Measurements from ENCODE around the gene TAF11. TPM values are rescaled to one million over a fixed set of nuclear protein-coding genes. Genes with fewer than 3 reads are reported as not detected.

TAF11 gene
- total and polyA plus RNA-seq, 2 donors: 34.8 to 62.4 TPM

DNA sequence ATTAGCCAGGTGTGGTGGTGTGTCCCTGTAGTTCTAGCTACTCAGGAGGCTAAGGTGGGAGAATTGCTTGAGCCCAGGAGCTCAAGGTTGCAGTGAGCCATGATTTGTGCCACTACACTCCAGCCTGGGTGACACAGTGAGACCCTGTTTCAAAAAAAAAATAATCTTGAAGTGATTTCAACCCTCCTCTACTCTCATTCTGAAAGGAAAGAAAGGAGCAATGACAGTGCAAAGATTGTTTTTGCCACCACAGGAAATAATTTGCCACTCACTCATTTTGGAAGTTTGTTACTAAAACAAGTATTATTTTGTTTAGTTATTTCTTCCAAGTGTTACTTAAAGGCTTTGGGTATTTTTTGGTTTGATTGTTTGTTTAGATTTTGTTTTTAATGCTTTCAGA lies 50.3 kb downstream of the TAF11 start:
- H3K27me3 ChIP-seq (ENCODE audit: control insufficient read depth in 2 of 2, insufficient read depth in 1 of 2, low read length in 1 of 2): no peaks in the 10 kb centered on the region
- no peak for DNase-seq (ENCODE audit: low read depth in 6 of 9, low spot score in 9 of 9)
- H3K4me3 ChIP-seq (ENCODE audit: low read length in 2 of 2): no peak overlapping the region
- no peaks in the 10 kb centered on the region for H3K4me1 ChIP-seq (ENCODE audit: control insufficient read depth in 2 of 2, insufficient read depth in 2 of 2, low read length in 2 of 2)
- H3K27ac ChIP-seq (ENCODE audit: low read depth in 1 of 2, low read length in 1 of 2): no peak overlapping the region
- H3K9me3 ChIP-seq (ENCODE audit: control insufficient read depth in 2 of 2, insufficient read depth in 1 of 2, low read length in 1 of 2): no peaks in the 10 kb centered on the region
- H3K36me3 ChIP-seq (ENCODE audit: control insufficient read depth in 2 of 2, insufficient read depth in 2 of 2, low read length in 1 of 2): peaks cover 26 to 37% of the 10 kb centered on the region in 2 donors

DNA sequence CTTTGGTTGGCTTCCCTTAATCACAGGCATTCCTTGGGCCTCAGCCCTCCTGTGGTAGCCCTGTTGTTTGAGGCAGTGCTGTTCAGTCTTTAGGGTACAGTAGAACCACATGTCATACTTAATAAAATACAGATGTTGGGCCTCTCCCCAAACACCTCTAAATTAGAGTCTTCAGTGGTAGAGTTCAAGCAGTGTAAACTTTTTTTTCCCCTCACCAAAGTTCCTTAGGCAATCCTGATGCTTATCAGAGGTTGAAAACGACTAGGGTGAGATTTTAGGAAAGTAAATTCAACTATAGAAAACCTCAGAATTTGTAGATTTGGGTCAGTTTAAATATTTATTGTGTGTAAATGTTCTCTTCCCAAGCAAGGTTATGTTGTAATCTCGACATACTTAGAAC lies 51.4 kb downstream of the TAF11 start:
- WGBS: 93% methylated on average over 2 of the region's 2 CpGs
- H3K36me3 ChIP-seq (ENCODE audit: control insufficient read depth in 2 of 2, insufficient read depth in 2 of 2, low read length in 1 of 2): peaks cover 26 to 38% of the 10 kb centered on the region in 2 donors
- H3K27me3 ChIP-seq (ENCODE audit: control insufficient read depth in 2 of 2, insufficient read depth in 1 of 2, low read length in 1 of 2): no peaks in the 10 kb centered on the region
- no peak overlapping the region for H3K27ac ChIP-seq (ENCODE audit: low read depth in 1 of 2, low read length in 1 of 2)
- H3K9me3 ChIP-seq (ENCODE audit: control insufficient read depth in 2 of 2, insufficient read depth in 1 of 2, low read length in 1 of 2): no peaks in the 10 kb centered on the region
- H3K4me1 ChIP-seq (ENCODE audit: control insufficient read depth in 2 of 2, insufficient read depth in 2 of 2, low read length in 2 of 2): no peaks in the 10 kb centered on the region
- no peak for DNase-seq (ENCODE audit: low read depth in 6 of 9, low spot score in 9 of 9)
- no peak overlapping the region for H3K4me3 ChIP-seq (ENCODE audit: low read length in 2 of 2)

DNA sequence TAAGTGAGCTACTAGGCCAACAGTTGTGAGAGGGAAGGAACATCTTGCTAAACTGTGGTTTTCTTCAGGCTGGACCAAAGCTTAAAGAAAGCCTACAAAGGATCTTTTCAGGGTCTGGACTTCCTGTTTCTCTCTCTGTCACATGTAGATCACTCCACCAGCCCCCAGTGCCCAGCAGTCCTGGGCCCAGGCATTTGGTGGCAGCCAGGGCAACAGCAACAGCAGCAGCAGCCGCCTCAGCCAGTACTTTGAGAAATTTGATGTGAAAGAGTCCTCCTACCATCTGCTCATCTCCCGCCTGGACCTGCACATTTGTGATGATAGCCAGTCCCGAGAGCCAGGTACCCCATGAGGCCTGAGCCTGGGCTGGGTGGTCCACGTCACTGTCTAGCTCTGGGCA lies 51.8 kb downstream of the TAF11 start:
- H3K36me3 ChIP-seq (ENCODE audit: control insufficient read depth in 2 of 2, insufficient read depth in 2 of 2, low read length in 1 of 2): peaks cover 26 to 38% of the 10 kb centered on the region in 2 donors
- DNase-seq (ENCODE audit: low read depth in 6 of 9, low spot score in 9 of 9): no peak
- no peaks in the 10 kb centered on the region for H3K9me3 ChIP-seq (ENCODE audit: control insufficient read depth in 2 of 2, insufficient read depth in 1 of 2, low read length in 1 of 2)
- H3K4me1 ChIP-seq (ENCODE audit: control insufficient read depth in 2 of 2, insufficient read depth in 2 of 2, low read length in 2 of 2): no peaks in the 10 kb centered on the region
- H3K27me3 ChIP-seq (ENCODE audit: control insufficient read depth in 2 of 2, insufficient read depth in 1 of 2, low read length in 1 of 2): no peaks in the 10 kb centered on the region
- H3K27ac ChIP-seq (ENCODE audit: low read depth in 1 of 2, low read length in 1 of 2): no peak overlapping the region
- 98% methylated on average over 4 of the region's 4 CpGs for WGBS
- no peak overlapping the region for H3K4me3 ChIP-seq (ENCODE audit: low read length in 2 of 2)

DNA sequence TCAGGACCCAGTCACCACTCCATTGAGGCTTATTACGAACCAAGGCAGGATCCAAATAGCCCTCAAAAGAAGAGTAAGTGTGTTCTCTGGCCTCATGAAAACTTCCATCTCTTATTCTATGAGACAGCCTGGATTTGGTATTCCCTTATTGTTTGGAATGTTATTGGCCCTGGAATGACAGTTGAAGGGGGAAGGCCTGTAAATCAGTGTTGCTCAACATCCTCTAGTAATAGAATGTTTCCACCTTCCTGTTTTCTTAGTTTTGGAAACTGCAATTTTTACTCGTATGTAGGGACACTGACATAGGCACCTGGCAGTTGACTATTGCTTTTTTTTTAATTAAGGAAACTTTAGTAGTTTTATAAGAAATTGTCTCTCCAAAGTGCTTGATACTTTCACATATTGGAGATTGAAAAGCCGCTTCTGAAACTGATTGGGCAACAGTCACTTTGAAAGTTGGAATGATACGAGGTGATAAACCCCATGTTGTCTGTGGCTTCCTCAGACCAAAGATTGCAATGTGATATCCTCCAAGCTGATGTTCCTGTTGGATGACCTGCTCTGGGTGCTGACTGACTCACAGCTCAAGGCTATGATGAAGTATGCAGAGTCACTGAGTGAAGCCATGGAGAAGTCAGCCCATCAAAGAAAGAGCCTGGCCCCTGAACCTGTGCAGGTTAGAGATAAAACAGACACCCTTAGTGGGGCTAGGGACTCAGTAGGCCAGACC lies 52.9 kb downstream of the TAF11 start:
- Histone ChIP-seq H3K27ac (ENCODE audit: low read depth in 1 of 2, low read length in 1 of 2) (no peak overlapping the region), H3K4me3 (ENCODE audit: low read length in 2 of 2) (no peak overlapping the region), H3K9me3 (ENCODE audit: control insufficient read depth in 2 of 2, insufficient read depth in 1 of 2, low read length in 1 of 2) (no peaks in the 10 kb centered on the region), H3K36me3 (ENCODE audit: control insufficient read depth in 2 of 2, insufficient read depth in 2 of 2, low read length in 1 of 2) (peaks cover 26 to 35% of the 10 kb centered on the region in 2 donors), H3K4me1 (ENCODE audit: control insufficient read depth in 2 of 2, insufficient read depth in 2 of 2, low read length in 2 of 2) (no peaks in the 10 kb centered on the region), H3K27me3 (ENCODE audit: control insufficient read depth in 2 of 2, insufficient read depth in 1 of 2, low read length in 1 of 2) (no peaks in the 10 kb centered on the region)
- 97% methylated on average over 4 of the region's 4 CpGs for WGBS
- no peak for DNase-seq (ENCODE audit: low read depth in 6 of 9, low spot score in 9 of 9)

DNA sequence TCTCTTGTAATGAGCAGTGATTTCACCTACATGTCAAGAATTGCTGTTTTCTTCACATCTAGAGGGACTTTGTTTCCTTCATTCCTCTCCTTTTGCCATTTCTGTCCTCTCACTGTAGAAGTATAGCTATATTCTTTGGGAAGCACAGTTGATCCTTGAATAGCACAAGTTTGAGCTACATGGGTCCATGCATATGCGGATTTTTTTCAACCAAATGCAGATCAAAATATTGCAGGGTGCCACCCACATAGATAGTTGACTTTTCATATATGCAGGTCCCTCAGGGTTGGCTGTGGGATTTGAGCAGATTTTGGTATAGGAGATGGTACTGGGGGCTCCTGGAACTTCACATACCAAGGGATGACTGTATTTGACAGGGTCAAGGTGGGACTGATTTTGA lies 54.9 kb downstream of the TAF11 start:
- H3K4me1 ChIP-seq (ENCODE audit: control insufficient read depth in 2 of 2, insufficient read depth in 2 of 2, low read length in 2 of 2): no peaks in the 10 kb centered on the region
- WGBS: 99% methylated on average over 1 of the region's 1 CpG
- no peaks in the 10 kb centered on the region for H3K9me3 ChIP-seq (ENCODE audit: control insufficient read depth in 2 of 2, insufficient read depth in 1 of 2, low read length in 1 of 2)
- no peak for DNase-seq (ENCODE audit: low read depth in 6 of 9, low spot score in 9 of 9)
- no peak overlapping the region for H3K4me3 ChIP-seq (ENCODE audit: low read length in 2 of 2)
- no peaks in the 10 kb centered on the region for H3K27me3 ChIP-seq (ENCODE audit: control insufficient read depth in 2 of 2, insufficient read depth in 1 of 2, low read length in 1 of 2)
- peaks cover 18 to 32% of the 10 kb centered on the region in 2 donors for H3K36me3 ChIP-seq (ENCODE audit: control insufficient read depth in 2 of 2, insufficient read depth in 2 of 2, low read length in 1 of 2)
- no peak overlapping the region for H3K27ac ChIP-seq (ENCODE audit: low read depth in 1 of 2, low read length in 1 of 2)

DNA sequence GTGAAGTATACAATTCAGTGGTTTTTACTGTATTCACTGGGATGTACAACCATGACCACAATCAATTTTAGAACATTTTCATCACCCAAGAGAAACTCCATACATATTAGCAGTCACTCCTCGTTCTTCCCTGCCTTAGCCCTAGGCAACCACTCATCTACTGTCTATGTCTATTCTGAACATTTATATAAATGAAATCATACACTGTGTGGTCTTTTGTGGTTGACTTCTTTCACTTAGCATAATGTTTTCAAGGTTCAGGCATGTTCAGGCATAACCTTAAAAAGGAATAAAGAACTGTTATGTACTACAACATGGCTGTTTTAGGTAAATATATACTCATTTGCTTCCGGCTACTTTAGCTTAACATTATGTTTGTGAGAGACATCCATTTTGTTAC lies 58.7 kb downstream of the TAF11 start:
- H3K4me3 ChIP-seq (ENCODE audit: low read length in 2 of 2): no peak overlapping the region
- H3K4me1 ChIP-seq (ENCODE audit: control insufficient read depth in 2 of 2, insufficient read depth in 2 of 2, low read length in 2 of 2): no peaks in the 10 kb centered on the region
- no peak overlapping the region for H3K27ac ChIP-seq (ENCODE audit: low read depth in 1 of 2, low read length in 1 of 2)
- H3K36me3 ChIP-seq (ENCODE audit: control insufficient read depth in 2 of 2, insufficient read depth in 2 of 2, low read length in 1 of 2): peaks cover 5 to 25% of the 10 kb centered on the region in 2 donors
- no peak for DNase-seq (ENCODE audit: low read depth in 6 of 9, low spot score in 9 of 9)
- no peaks in the 10 kb centered on the region for H3K9me3 ChIP-seq (ENCODE audit: control insufficient read depth in 2 of 2, insufficient read depth in 1 of 2, low read length in 1 of 2)
- WGBS: 94% methylated on average over 2 of the region's 2 CpGs
- no peaks in the 10 kb centered on the region for H3K27me3 ChIP-seq (ENCODE audit: control insufficient read depth in 2 of 2, insufficient read depth in 1 of 2, low read length in 1 of 2)

Other genes starting within 250 kb of the TAF11 start
- gene ILRUN, start 191.3 kb downstream of the TAF11 start, total RNA-seq: 17.4 TPM
- 35.5 TPM for gene ILRUN, start 191.3 kb downstream of the TAF11 start, polyA plus RNA-seq
- 142 TPM for gene SNRPC, start 130.5 kb downstream of the TAF11 start, total RNA-seq
- gene SNRPC, start 130.5 kb downstream of the TAF11 start, polyA plus RNA-seq: 100 TPM
- gene BLTP3A, start 96.0 kb downstream of the TAF11 start, total RNA-seq: 4.2 TPM
- gene BLTP3A, start 96.0 kb downstream of the TAF11 start, polyA plus RNA-seq: 3.9 TPM
- gene ANKS1A, start 1.2 kb upstream of the TAF11 start, total RNA-seq: 6.9 TPM
- 7.7 TPM for gene ANKS1A, start 1.2 kb upstream of the TAF11 start, polyA plus RNA-seq

Measured in thymus (tissue), 11 donors.